Measurements from ENCODE around the gene NIT2. TPM values are rescaled to one million over a fixed set of nuclear protein-coding genes. Genes with fewer than 3 reads are reported as not detected.

The NIT2 gene
- total RNA-seq, 3 donors from 2014 or later = 61.2 to 70.9 (median 62.1) TPM

Other genes starting within 250 kb of the NIT2 start
- under 1 TPM in 2 of 3 donors, not detected in 1; 0.08 to 0.28 TPM for gene FILIP1L, start 220.3 kb upstream of the NIT2 start, total RNA-seq
- gene TBC1D23, start 73.8 kb upstream of the NIT2 start, total RNA-seq = 10 to 100 TPM; 10.5 to 19.0 (median 16.2) TPM
- 10 to 100 TPM; 75.0 to 79.5 (median 77.6) TPM for gene TOMM70, start 66.3 kb downstream of the NIT2 start, total RNA-seq
- gene LNP1, start 66.8 kb downstream of the NIT2 start, total RNA-seq = 1 to 10 TPM in 2 of 3 donors, under 1 TPM in 1; 0.94 to 1.5 (median 1.1) TPM
- under 1 TPM in 1 of 3 donors, not detected in 2; 0.18 TPM for gene TMEM45A, start 157.9 kb downstream of the NIT2 start, total RNA-seq